BLaER1 (cell line): ENCODE measurements around the gene CES4A.

Source experiments
- H3K27ac ChIP-seq: shearing (Covaris generic); formaldehyde crosslinking; 2 replicates; pipeline ENCODE4 v1.8.1; 2022
- H3K27me3 ChIP-seq: shearing (Covaris generic); formaldehyde crosslinking; 2 replicates; pipeline ENCODE4 v1.8.1; 2022
- H3K36me3 ChIP-seq: shearing (Covaris generic); formaldehyde crosslinking; 2 replicates; pipeline ENCODE4 v1.8.1; 2022
- H3K4me1 ChIP-seq: shearing (Covaris generic); formaldehyde crosslinking; 2 replicates; pipeline ENCODE4 v1.8.1; 2022
- H3K4me2 ChIP-seq: shearing (Covaris generic); formaldehyde crosslinking; 2 replicates; pipeline ENCODE4 v1.8.1; 2022
- H3K4me3 ChIP-seq: shearing (Covaris generic); formaldehyde crosslinking; 2 replicates; pipeline ENCODE4 v1.8.1; 2022
- H3K9ac ChIP-seq: shearing (Covaris generic); formaldehyde crosslinking; 2 replicates; pipeline ENCODE4 v1.8.1; 2022
- H3K9me3 ChIP-seq: shearing (Covaris generic); formaldehyde crosslinking; 2 replicates; pipeline ENCODE4 v1.8.1; 2022
- H4K20me1 ChIP-seq: shearing (Covaris generic); formaldehyde crosslinking; 2 replicates; pipeline ENCODE4 v1.8.1; 2022
- Cebpa-rat ChIP-seq: shearing (Covaris generic); IDR thresholded peaks from 2 replicates; pipeline ENCODE4 v1.8.1; 2022

The CES4A gene

DNA sequence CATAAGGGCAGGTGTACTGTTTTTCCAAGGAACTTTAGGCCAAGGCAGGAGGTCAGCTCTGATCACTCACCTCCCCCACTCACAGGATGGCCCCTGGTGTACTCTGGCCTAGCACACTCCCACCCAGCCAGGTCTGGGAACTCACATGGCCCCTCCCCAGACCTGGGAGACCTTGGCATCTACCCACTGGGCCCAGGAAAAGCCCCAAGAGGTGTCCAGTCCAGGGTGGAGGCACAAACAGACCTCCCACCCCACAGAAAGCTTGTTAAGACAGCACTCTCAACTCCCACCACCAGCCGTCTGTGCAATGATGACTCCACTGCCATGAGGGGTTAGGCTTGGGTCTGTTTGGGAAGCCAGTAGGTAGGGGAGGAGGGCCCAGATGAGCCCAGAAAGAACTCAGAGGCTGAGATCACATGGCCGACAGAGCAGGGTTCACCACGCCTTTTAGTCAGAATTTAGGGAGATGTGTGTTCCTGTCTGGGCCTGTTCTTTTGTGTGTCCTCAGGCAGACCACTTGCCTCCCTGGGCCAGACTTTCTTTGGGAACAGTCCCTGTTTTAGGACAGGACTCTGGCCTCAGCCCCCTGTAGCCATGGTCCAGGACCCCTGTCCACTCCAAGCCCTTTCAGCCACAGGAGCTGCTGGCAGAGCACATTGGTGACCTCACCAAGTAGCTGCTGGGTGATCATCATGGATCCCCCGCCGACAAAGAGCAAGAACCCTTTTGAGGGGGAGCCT, 28.5 kb downstream of the CES4A start:
- no peak overlapping the region for H3K4me3 ChIP-seq
- H3K27ac ChIP-seq: peak overlapping the region; percentile 30; the same call in 1 of the 2 replicates
- H4K20me1 ChIP-seq: no peaks in the 10 kb centered on the region
- H3K27me3 ChIP-seq: no peaks in the 10 kb centered on the region
- peaks cover 51% of the 10 kb centered on the region for H3K4me1 ChIP-seq
- no peak overlapping the region for H3K4me2 ChIP-seq
- TF ChIP-seq Cebpa-rat: no peak
- H3K9ac ChIP-seq: no peak overlapping the region
- H3K9me3 ChIP-seq: no peaks in the 10 kb centered on the region
- H3K36me3 ChIP-seq: no peaks in the 10 kb centered on the region

DNA sequence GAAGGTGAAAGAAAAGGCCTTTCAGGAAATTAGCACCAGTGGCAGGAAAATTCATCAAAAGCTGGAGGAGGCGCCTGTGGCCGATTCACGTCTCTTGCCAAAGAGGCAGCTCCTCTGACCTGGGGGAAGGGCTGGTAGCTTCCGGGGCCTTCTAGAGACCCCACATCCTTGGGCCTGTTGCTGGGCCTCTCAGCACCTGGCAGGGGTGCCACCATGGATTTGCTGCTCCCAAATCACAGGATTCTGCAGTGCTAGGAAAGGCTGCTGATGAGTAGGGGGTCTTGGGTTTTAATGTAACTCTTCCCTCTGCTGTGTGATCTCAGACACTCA, 29.0 kb downstream of the CES4A start:
- no peaks in the 10 kb centered on the region for H3K27me3 ChIP-seq
- H3K36me3 ChIP-seq: no peaks in the 10 kb centered on the region
- H3K9me3 ChIP-seq: no peaks in the 10 kb centered on the region
- H3K4me1 ChIP-seq: peaks cover 51% of the 10 kb centered on the region
- no peak overlapping the region for H3K9ac ChIP-seq
- TF ChIP-seq Cebpa-rat: no peak
- no peaks in the 10 kb centered on the region for H4K20me1 ChIP-seq
- peak overlapping the region; percentile 30; the same call in 1 of the 2 replicates for H3K27ac ChIP-seq
- H3K4me2 ChIP-seq: no peak overlapping the region
- no peak overlapping the region for H3K4me3 ChIP-seq

DNA sequence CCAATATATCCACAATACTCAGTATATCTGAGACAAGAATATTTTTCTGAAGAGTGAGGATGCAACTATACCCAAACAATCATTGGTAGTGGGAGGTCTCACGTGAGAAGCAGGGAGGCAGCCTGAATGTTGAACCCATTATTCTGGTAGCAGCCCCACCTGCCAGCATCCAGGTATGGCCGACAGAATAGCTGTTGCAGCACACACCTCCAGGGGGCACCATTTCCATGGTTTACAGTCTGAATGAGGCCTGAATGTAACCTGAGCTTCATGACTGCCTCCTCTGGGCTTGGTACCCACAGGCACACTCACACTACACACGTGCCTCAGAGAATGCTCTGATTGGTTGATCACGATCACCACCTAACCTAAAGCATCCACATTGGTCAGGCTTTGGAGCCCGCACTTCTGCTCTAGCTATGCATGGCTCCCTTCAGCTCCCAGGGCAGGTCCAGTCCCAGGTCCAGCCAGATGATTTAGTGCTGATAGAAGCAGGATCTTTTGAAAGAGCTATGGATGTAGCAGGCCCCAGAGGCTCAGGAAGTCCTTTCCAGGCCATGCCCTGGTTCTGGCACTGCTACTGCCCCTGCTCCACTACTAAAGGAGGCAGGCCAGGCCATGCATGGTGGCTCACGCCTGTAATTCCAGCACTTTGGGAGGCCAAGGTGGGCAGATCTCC, 29.6 kb downstream of the CES4A start:
- H3K4me2 ChIP-seq: no peak overlapping the region
- H3K9ac ChIP-seq: no peak overlapping the region
- TF ChIP-seq Cebpa-rat: no peak
- no peaks in the 10 kb centered on the region for H4K20me1 ChIP-seq
- no peak overlapping the region for H3K27ac ChIP-seq
- H3K9me3 ChIP-seq: no peaks in the 10 kb centered on the region
- no peaks in the 10 kb centered on the region for H3K27me3 ChIP-seq
- H3K4me3 ChIP-seq: no peak overlapping the region
- peaks cover 48% of the 10 kb centered on the region for H3K4me1 ChIP-seq
- H3K36me3 ChIP-seq: no peaks in the 10 kb centered on the region

- H3K27ac ChIP-seq: no peak overlapping the region
- H3K36me3 ChIP-seq: no peaks in the 10 kb centered on the region
- H3K9me3 ChIP-seq: no peaks in the 10 kb centered on the region
- H3K4me2 ChIP-seq: no peak overlapping the region
- no peaks in the 10 kb centered on the region for H4K20me1 ChIP-seq
- no peak overlapping the region for H3K9ac ChIP-seq
- H3K4me1 ChIP-seq: peaks cover 42% of the 10 kb centered on the region
- TF ChIP-seq Cebpa-rat: no peak
- no peak overlapping the region for H3K4me3 ChIP-seq
- H3K27me3 ChIP-seq: no peaks in the 10 kb centered on the region
Observed at GRCh38 chr16:67019171-67019570, 30.8 kb downstream of the CES4A start.

- Histone ChIP-seq H3K36me3 (no peaks in the 10 kb centered on the region), H3K4me3 (no peak overlapping the region), H3K9me3 (no peaks in the 10 kb centered on the region), H3K27ac (no peak overlapping the region), H3K4me1 (peaks cover 49% of the 10 kb centered on the region), H4K20me1 (no peaks in the 10 kb centered on the region), H3K27me3 (no peaks in the 10 kb centered on the region), H3K4me2 (peak overlapping the region; percentile 58), H3K9ac (no peak overlapping the region)
- TF ChIP-seq Cebpa-rat: no peak
Observed at GRCh38 chr16:67021321-67021720, 32.9 kb downstream of the CES4A start.

DNA sequence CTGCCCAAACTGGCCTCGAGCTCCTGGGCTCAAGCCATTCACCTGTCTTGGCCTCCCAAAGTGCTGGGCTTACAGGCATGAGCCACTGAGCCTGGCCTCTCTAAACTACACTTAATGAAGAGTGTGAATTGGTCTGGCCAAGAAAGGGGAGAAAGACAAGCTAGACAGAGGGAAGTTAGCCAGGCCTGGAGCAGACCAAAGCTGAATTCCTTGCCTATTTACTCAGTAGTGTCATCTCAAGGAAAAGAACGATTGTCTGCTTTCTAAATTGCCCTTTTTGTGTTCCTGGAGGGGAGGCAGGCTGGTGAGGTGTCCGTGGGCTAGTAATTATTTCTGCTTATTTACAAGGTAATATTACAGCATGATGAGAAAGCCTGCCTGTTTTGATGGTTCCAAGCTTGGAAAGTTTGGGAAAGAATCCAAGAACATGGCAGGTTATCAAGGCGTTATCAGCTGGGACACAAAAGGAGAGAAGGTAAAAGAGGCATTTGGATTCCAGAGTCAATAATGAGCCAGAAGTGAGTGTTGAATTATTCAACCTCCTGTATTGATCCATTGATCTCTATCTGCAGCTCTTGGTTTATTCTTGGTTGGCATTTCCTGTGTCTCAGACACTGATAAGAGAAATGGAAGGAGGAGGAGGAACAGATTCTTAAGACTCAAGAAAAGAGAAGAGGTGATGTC, 34.3 kb downstream of the CES4A start:
- Histone ChIP-seq H3K27me3 (no peaks in the 10 kb centered on the region), H3K9me3 (no peaks in the 10 kb centered on the region), H3K4me1 (peaks cover 49% of the 10 kb centered on the region), H3K4me3 (no peak overlapping the region), H3K9ac (no peak overlapping the region), H4K20me1 (no peaks in the 10 kb centered on the region), H3K27ac (no peak overlapping the region), H3K36me3 (no peaks in the 10 kb centered on the region), H3K4me2 (no peak overlapping the region)
- TF ChIP-seq Cebpa-rat: no peak

DNA sequence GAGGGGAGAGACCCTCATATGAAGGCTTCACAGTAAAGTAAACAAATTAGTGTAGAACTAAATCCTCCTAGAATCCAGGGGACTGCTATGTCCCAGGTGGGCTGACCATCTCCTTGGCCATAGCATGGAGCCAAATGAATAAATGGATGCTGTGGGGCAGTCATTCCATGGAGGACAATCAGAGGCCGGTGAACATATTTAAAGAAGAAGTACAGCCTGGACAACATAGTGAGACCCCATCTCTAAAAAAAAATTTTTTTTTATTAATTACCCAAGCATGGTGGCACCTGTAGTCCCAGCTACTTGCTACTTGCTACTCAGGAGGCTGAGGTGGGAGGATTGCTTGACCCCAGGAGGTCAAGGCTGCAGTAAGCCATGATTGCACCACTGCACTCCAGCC, 35.3 kb downstream of the CES4A start:
- H3K4me2 ChIP-seq: 0 out of 2 replicates have a peak overlapping the region, but pooled peaks have one; percentile 80
- no peak overlapping the region for H3K4me3 ChIP-seq
- no peaks in the 10 kb centered on the region for H3K9me3 ChIP-seq
- H3K27me3 ChIP-seq: no peaks in the 10 kb centered on the region
- H3K9ac ChIP-seq: no peak overlapping the region
- TF ChIP-seq Cebpa-rat: no peak
- H3K4me1 ChIP-seq: peaks cover 54% of the 10 kb centered on the region
- H3K27ac ChIP-seq: no peak overlapping the region
- no peaks in the 10 kb centered on the region for H4K20me1 ChIP-seq
- no peaks in the 10 kb centered on the region for H3K36me3 ChIP-seq

DNA sequence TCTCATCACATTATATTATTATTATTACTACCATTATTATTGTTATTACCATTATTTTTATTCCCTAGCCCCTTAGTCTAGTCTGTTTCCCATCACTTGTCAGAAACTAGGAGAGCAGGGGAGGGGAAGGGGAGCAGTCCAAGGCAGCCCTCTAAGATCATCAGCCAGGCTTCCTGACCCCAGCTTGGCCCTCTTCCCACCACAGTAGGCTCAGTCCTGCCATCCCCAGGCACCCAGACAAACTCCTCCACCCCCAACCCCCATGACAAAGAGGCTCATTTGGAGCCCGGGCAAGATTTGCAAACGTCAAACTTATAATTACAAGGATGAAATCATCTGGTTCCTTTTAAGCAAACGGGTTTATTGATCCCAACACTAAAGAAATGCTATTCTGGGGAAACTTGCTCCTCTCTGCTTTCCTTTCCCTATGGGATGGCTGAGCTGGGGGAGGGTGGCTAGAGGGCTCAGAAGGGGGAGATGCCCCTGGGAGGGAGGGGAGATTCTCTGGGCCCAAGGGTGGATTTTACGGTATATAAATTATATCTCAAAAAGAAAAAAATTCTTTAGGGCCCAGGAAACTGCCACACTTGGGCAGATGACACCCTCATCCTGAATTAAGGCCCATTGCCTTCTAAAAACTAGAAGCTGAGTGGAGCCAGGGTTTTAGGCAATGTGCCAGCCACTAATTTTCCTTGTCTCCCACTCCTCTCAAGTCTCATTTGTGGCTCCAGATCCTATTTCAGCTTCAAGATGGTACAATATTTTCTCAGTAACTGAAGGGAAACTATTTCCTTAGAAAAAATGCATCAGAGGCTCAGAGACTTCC, 36.2 kb downstream of the CES4A start:
- Histone ChIP-seq H3K4me3 (no peak overlapping the region), H3K36me3 (no peaks in the 10 kb centered on the region), H4K20me1 (peaks cover under 1% of the 10 kb centered on the region; the same call in 1 of the 2 replicates), H3K9me3 (no peaks in the 10 kb centered on the region), H3K27me3 (no peaks in the 10 kb centered on the region), H3K27ac (peak overlapping the region; percentile 53), H3K4me2 (peak overlapping the region; percentile 80), H3K4me1 (peaks cover 54% of the 10 kb centered on the region), H3K9ac (0 out of 2 replicates have a peak overlapping the region, but pooled peaks have one; percentile 14)
- no peak for TF ChIP-seq Cebpa-rat

DNA sequence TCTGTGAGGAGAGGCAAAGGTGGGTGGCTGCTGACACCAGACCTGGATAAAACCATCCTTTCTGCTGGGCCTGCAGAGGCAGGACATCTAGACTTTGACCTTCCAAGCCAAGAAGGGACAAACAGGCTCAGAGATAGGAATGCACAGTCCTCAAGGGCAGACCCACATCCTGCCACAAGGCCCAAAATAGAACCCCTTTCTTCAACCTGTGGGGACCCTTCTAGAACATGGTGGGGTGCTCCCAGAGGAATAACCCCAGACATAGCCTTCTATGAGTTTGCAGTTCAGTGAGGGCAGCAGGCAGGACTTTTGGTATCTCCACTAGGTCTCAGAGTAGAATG, 36.8 kb downstream of the CES4A start:
- peak overlapping the region; percentile 53 for H3K27ac ChIP-seq
- no peak overlapping the region for H3K4me3 ChIP-seq
- no peaks in the 10 kb centered on the region for H3K9me3 ChIP-seq
- H3K27me3 ChIP-seq: no peaks in the 10 kb centered on the region
- H3K9ac ChIP-seq: 0 out of 2 replicates have a peak overlapping the region, but pooled peaks have one; percentile 14
- H3K4me1 ChIP-seq: peaks cover 54% of the 10 kb centered on the region
- H3K4me2 ChIP-seq: peak overlapping the region; percentile 80
- no peaks in the 10 kb centered on the region for H3K36me3 ChIP-seq
- no peak for TF ChIP-seq Cebpa-rat
- peaks cover 7% of the 10 kb centered on the region for H4K20me1 ChIP-seq
